Measurements from ENCODE around the gene PSORS1C1.
"Not testable (repeated sequence)": the region's sequence is repeated elsewhere in the genome, so short reads cannot be mapped to it uniquely, and the experiment has no call there.

Gene PSORS1C1

GRCh38 chr6:31180500-31180899, 65.9 kb downstream of the PSORS1C1 start:
- DNase-seq (peak; percentile 74), ATAC-seq (peak; percentile 96)
- peak overlapping the region; percentile 83 for H3K4me3 Mint-ChIP-seq
- no peaks in the 10 kb centered on the region for H3K36me3 Mint-ChIP-seq (ENCODE audit: low read depth)
- H3K27ac Mint-ChIP-seq, result peak overlapping the region; percentile 82
- H3K27me3 Mint-ChIP-seq, result no peaks in the 10 kb centered on the region
- H3K9me3 Mint-ChIP-seq, result no peaks in the 10 kb centered on the region
- H3K4me1 Mint-ChIP-seq, result peaks cover 18% of the 10 kb centered on the region

- H3K27me3 Mint-ChIP-seq; H3K9me3 Mint-ChIP-seq; H3K27ac Mint-ChIP-seq; ATAC-seq; H3K36me3 Mint-ChIP-seq (ENCODE audit: low read depth); H3K4me3 Mint-ChIP-seq; DNase-seq: not testable (repeated sequence)
- H3K4me1 Mint-ChIP-seq, result peaks cover 23% of the 10 kb centered on the region
These were observed 68.7 kb downstream of the PSORS1C1 start for GRCh38 chr6:31183287-31183686.

GRCh38 chr6:31183859-31184258, 69.3 kb downstream of the PSORS1C1 start:
- H3K27ac Mint-ChIP-seq; H3K27me3 Mint-ChIP-seq; ATAC-seq; H3K4me3 Mint-ChIP-seq; H3K9me3 Mint-ChIP-seq; DNase-seq; H3K36me3 Mint-ChIP-seq (ENCODE audit: low read depth): not testable (repeated sequence)
- peaks cover 19% of the 10 kb centered on the region for H3K4me1 Mint-ChIP-seq

GRCh38 chr6:31185695-31186051, 71.1 kb downstream of the PSORS1C1 start:
- peaks cover 10% of the 10 kb centered on the region for H3K4me1 Mint-ChIP-seq
- ATAC-seq; DNase-seq; H3K27ac Mint-ChIP-seq; H3K36me3 Mint-ChIP-seq (ENCODE audit: low read depth); H3K9me3 Mint-ChIP-seq; H3K27me3 Mint-ChIP-seq; H3K4me3 Mint-ChIP-seq: not testable (repeated sequence)

GRCh38 chr6:31186052-31186734, 71.6 kb downstream of the PSORS1C1 start:
- DNase-seq, result no peak
- H3K27ac Mint-ChIP-seq, result no peak overlapping the region
- H3K36me3 Mint-ChIP-seq (ENCODE audit: low read depth), result no peaks in the 10 kb centered on the region
- no peak for ATAC-seq
- H3K4me1 Mint-ChIP-seq, result peaks cover 9% of the 10 kb centered on the region
- H3K4me3 Mint-ChIP-seq, result no peak overlapping the region
- H3K9me3 Mint-ChIP-seq, result no peaks in the 10 kb centered on the region
- no peaks in the 10 kb centered on the region for H3K27me3 Mint-ChIP-seq

- peaks cover 10% of the 10 kb centered on the region for H3K4me1 Mint-ChIP-seq
- no peak overlapping the region for H3K4me3 Mint-ChIP-seq
- H3K27me3 Mint-ChIP-seq, result no peaks in the 10 kb centered on the region
- no peaks in the 10 kb centered on the region for H3K9me3 Mint-ChIP-seq
- DNase-seq (no peak), ATAC-seq (no peak)
- no peak overlapping the region for H3K27ac Mint-ChIP-seq
- H3K36me3 Mint-ChIP-seq (ENCODE audit: low read depth), result no peaks in the 10 kb centered on the region
These were observed 73.2 kb downstream of the PSORS1C1 start for GRCh38 chr6:31187780-31188194.

GRCh38 chr6:31189223-31189622, 74.6 kb downstream of the PSORS1C1 start:
- DNase-seq; ATAC-seq; H3K27me3 Mint-ChIP-seq; H3K36me3 Mint-ChIP-seq (ENCODE audit: low read depth); H3K4me3 Mint-ChIP-seq; H3K27ac Mint-ChIP-seq; H3K9me3 Mint-ChIP-seq: not testable (repeated sequence)
- peaks cover 13% of the 10 kb centered on the region for H3K4me1 Mint-ChIP-seq
